H1 (cell line): Measurements from ENCODE around the gene PTGIS. TPM values are rescaled to one million over a fixed set of nuclear protein-coding genes. Genes with fewer than 3 reads are reported as not detected.

Source experiments
- CTCF ChIA-PET: fragments of 300-600 bp; sonication (Branson Sonifier 250); formaldehyde crosslinking; loops from one replicate; lab custom pipeline; 2021; ENCODE audit not compliant: partially characterized antibody; lab: Charles Lee
- POLR2A ChIA-PET: fragments of 300-600 bp; sonication (Branson Sonifier 250); formaldehyde crosslinking; loops from one replicate; lab custom pipeline; 2021; ENCODE audit warnings: inconsistent platforms; ENCODE audit not compliant: partially characterized antibody; lab: Charles Lee
- DNase-seq, 2 experiments: peaks; one replicate each; pipeline versions ENCODE4 v3.0.0 to v3.0.0-alpha.2; 2010 to 2022; ENCODE audit warnings: low spot score in 2 of 2, low read depth in 1 of 2, mixed read lengths in 1 of 2
- FAIRE-seq: peaks from 2 replicates; lab custom pipeline; 2011; peaks lifted over from hg19 to GRCh38; lab: Jason Lieb, UNC
- H2AFZ ChIP-seq: 2 replicates; pipeline ENCODE4 v1.8.1; 2012; ENCODE audit warnings: low read length, inconsistent platforms
- H2AK5ac ChIP-seq: 2 replicates; pipeline ENCODE4 v1.6.1; 2013; ENCODE audit warnings: low read depth, low read length
- H2BK120ac ChIP-seq: replicated peaks from 2 replicates; pipeline ENCODE3; 2013; ENCODE audit warnings: low read depth, low read length, inconsistent platforms
- H2BK12ac ChIP-seq: 2 replicates; pipeline ENCODE4 v1.6.1; 2013; ENCODE audit warnings: low read depth, low read length
- H2BK15ac ChIP-seq: 2 replicates; pipeline ENCODE4 v1.6.1; 2013; ENCODE audit warnings: low read length
- H2BK20ac ChIP-seq: 2 replicates; pipeline ENCODE4 v1.6.1; 2013; ENCODE audit warnings: low read length
- H2BK5ac ChIP-seq: 2 replicates; pipeline ENCODE4 v1.6.1; 2013; ENCODE audit warnings: low read depth, low read length
- H3K14ac ChIP-seq: 2 replicates; pipeline ENCODE4 v1.6.1; 2013; ENCODE audit warnings: inconsistent platforms; ENCODE audit not compliant: insufficient read length
- H3K18ac ChIP-seq: 2 replicates; pipeline ENCODE4 v1.6.1; 2013; ENCODE audit warnings: low read length; ENCODE audit errors: extremely low read depth
- H3K23ac ChIP-seq: 2 replicates; pipeline ENCODE4 v1.6.1; 2013; ENCODE audit warnings: inconsistent platforms; ENCODE audit not compliant: insufficient read length
- H3K23me2 ChIP-seq: 2 replicates; pipeline ENCODE4 v1.6.1; 2013; ENCODE audit warnings: low read depth, low read length
- H3K27ac ChIP-seq: 2 replicates; pipeline ENCODE4 v1.6.1; 2011; ENCODE audit warnings: low read depth, low read length, inconsistent platforms
- H3K27me3 ChIP-seq, 4 experiments: replicated peaks in 1 of 4; 1 replicate in 1 of 4; 2 replicates in 3 of 4; pipeline versions ENCODE4 v1.6.1 to v1.8.1; 2011 to 2013; ENCODE audit warnings: low read length in 3 of 4, mild to moderate bottlenecking in 3 of 4, inconsistent platforms in 2 of 4, mixed read lengths in 2 of 4, moderate library complexity in 1 of 4; ENCODE audit not compliant: control insufficient read depth in 3 of 4, insufficient read depth in 3 of 4; ENCODE audit errors: extremely low read depth in 1 of 4
- H3K36me3 ChIP-seq, 4 experiments: 2 replicates each; pipeline versions ENCODE4 v1.6.1 to v1.8.1; 2011 to 2013; ENCODE audit warnings: mild to moderate bottlenecking in 4 of 4, low read length in 3 of 4, moderate library complexity in 2 of 4, control low read depth in 1 of 4, inconsistent platforms in 1 of 4; ENCODE audit not compliant: insufficient read depth in 4 of 4, control insufficient read depth in 2 of 4
- H3K4ac ChIP-seq: replicated peaks from 2 replicates; pipeline ENCODE3; 2013; ENCODE audit warnings: low read length, low read depth, mixed read lengths, inconsistent platforms; ENCODE audit not compliant: insufficient read length
- H3K4me1 ChIP-seq, 4 experiments: replicated peaks in 1 of 4; 1 replicate in 1 of 4; 2 replicates in 3 of 4; pipeline versions ENCODE4 v1.6.1 to v1.8.1; 2011 to 2013; ENCODE audit warnings: low read length in 3 of 4, inconsistent platforms in 2 of 4, mixed read lengths in 1 of 4; ENCODE audit not compliant: insufficient read depth in 4 of 4, control insufficient read depth in 3 of 4
- H3K4me2 ChIP-seq, 2 experiments: 2 replicates each; pipeline versions ENCODE4 v1.6.1 to v1.8.1; 2011 to 2013; ENCODE audit warnings: low read depth in 2 of 2, low read length in 2 of 2, control low read depth in 1 of 2, inconsistent platforms in 1 of 2, mild to moderate bottlenecking in 1 of 2; ENCODE audit not compliant: insufficient read depth in 1 of 2
- H3K4me3 ChIP-seq, 4 experiments: fragments of 200-600, 300-600 bp in 1 of 4; sonication (generic), shearing (Covaris generic), sonication (Bioruptor Twin) in 1 of 4; 2 replicates each; pipeline versions ENCODE4 v1.5.1 to v1.8.1; 2011 to 2016; ENCODE audit warnings: low read length in 4 of 4, low read depth in 3 of 4, control low read depth in 2 of 4, inconsistent platforms in 2 of 4, mild to moderate bottlenecking in 2 of 4, mixed read lengths in 1 of 4, moderate library complexity in 1 of 4; ENCODE audit not compliant: insufficient read depth in 2 of 4; ENCODE audit errors: extremely low read depth in 1 of 4
- H3K56ac ChIP-seq: replicated peaks from 2 replicates; pipeline ENCODE3; 2013; ENCODE audit warnings: low read depth, mild to moderate bottlenecking, mixed read lengths, low read length, inconsistent platforms; ENCODE audit not compliant: insufficient read length
- H3K79me1 ChIP-seq: 2 replicates; pipeline ENCODE4 v1.6.1; 2013; ENCODE audit warnings: low read depth, low read length, control low read depth
- H3K79me2 ChIP-seq, 2 experiments: 2 replicates each; pipeline versions ENCODE4 v1.6.1 to v1.8.1; 2012 to 2013; ENCODE audit warnings: low read length in 2 of 2, mild to moderate bottlenecking in 2 of 2, inconsistent platforms in 1 of 2; ENCODE audit not compliant: insufficient read depth in 2 of 2, control insufficient read depth in 1 of 2
- H3K9ac ChIP-seq, 4 experiments: replicated peaks in 1 of 4; 1 replicate in 1 of 4; 2 replicates in 3 of 4; pipeline versions ENCODE4 v1.6.1 to v1.8.1; 2011 to 2013; ENCODE audit warnings: low read depth in 3 of 4, low read length in 3 of 4, control low read depth in 2 of 4, mild to moderate bottlenecking in 2 of 4, moderate library complexity in 2 of 4, inconsistent platforms in 1 of 4; ENCODE audit errors: extremely low read depth in 1 of 4
- H3K9me3 ChIP-seq, 2 experiments: 2 replicates each; pipeline versions ENCODE4 v1.6.1 to v1.8.1; 2012 to 2013; ENCODE audit warnings: mild to moderate bottlenecking in 2 of 2, moderate library complexity in 2 of 2, control low read depth in 1 of 2, inconsistent platforms in 1 of 2, low read depth in 1 of 2, low read length in 1 of 2, mixed read lengths in 1 of 2; ENCODE audit not compliant: insufficient read depth in 2 of 2
- H4K20me1 ChIP-seq, 2 experiments: replicated peaks in 1 of 2; 2 replicates each; pipeline versions ENCODE3 to v1.8.1; 2011 to 2013; ENCODE audit warnings: inconsistent platforms in 2 of 2, low read length in 2 of 2, mild to moderate bottlenecking in 1 of 2; ENCODE audit not compliant: insufficient read depth in 2 of 2, control insufficient read depth in 1 of 2
- H4K5ac ChIP-seq: 2 replicates; pipeline ENCODE4 v1.6.1; 2013; ENCODE audit warnings: low read length, low read depth, mixed read lengths, inconsistent platforms; ENCODE audit not compliant: insufficient read length
- H4K8ac ChIP-seq: 2 replicates; pipeline ENCODE4 v1.8.0; 2013; ENCODE audit warnings: mild to moderate bottlenecking, moderate library complexity, low read length, inconsistent platforms; ENCODE audit not compliant: insufficient read depth; ENCODE audit errors: extremely low read depth
- H4K91ac ChIP-seq: replicated peaks from 2 replicates; pipeline ENCODE3; 2013; ENCODE audit warnings: low read length, mixed read lengths, inconsistent platforms; ENCODE audit not compliant: insufficient read length
- BCL11A ChIP-seq, 2 experiments: IDR thresholded peaks; one replicate each; pipeline ENCODE4 v1.6.1; 2011; ENCODE audit warnings: low read depth in 2 of 2, low read length in 2 of 2, mild to moderate bottlenecking in 2 of 2
- JUN ChIP-seq: IDR thresholded peaks from 2 replicates; pipeline ENCODE4 v1.6.1; 2011; ENCODE audit warnings: low read depth, mild to moderate bottlenecking, improper control_type of control experiment, low read length
- WGBS, 2 experiments: shearing (Covaris generic) in 1 of 2; methylation state at CpG; one replicate each; pipeline versions ENCODE4 v1.1.6 to v1.1.7; 2013 to 2015; ENCODE audit warnings: low lambda C conversion rate in 2 of 2, mixed read lengths in 2 of 2, inconsistent platforms in 1 of 2, low coverage in 1 of 2, missing lambda C conversion rate in 1 of 2; ENCODE audit not compliant: insufficient replicate concordance in 2 of 2, insufficient coverage in 1 of 2, insufficient read length in 1 of 2; ENCODE audit errors: extremely low coverage in 1 of 2, missing lambda C conversion rate in 1 of 2; 5-methylcytosine and 5-hydroxymethylcytosine counted together
- polyA plus RNA-seq, 7 experiments: library from polyadenylated mRNA; depleted of rRNA in 3 of 7; stranded (reverse) in 5 of 7; unstranded in 2 of 7; fragments of >200 nt in 5 of 7; fragments of 200-250 nt in 2 of 7; gene quantifications; 1 replicate in 5 of 7; 2 replicates in 1 of 7; 4 replicates in 1 of 7; pipeline versions ENCODE4 v1.2.1 to v1.2.3, GENCODE V29; 2011 to 2013; ENCODE audit warnings: missing spikeins in 2 of 7, mixed read lengths in 2 of 7
- total RNA-seq: library from RNA; stranded (reverse); fragmentation: NEBNext Ultra II Directional; extraction: Animal tissue kit (Norgen Biotek cat#: 25700); gene quantifications from 2 replicates; pipeline ENCODE4 v1.2.1, GENCODE V29; 2021

The PTGIS gene
- total and polyA plus RNA-seq, 2 of the 8 experiments (the other 6 are each of a cell fraction or from before 2014, with no cell fraction given), result 29.9 to 35.5 TPM

GRCh38 chr20:49581482-49581881, 13.5 kb upstream of the PTGIS start:
- Histone ChIP-seq H3K23ac (no peak overlapping the region), H3K79me2 (no peaks in the 10 kb centered on the region), H3K14ac (no peak overlapping the region), H3K36me3 (no peaks in the 10 kb centered on the region), H3K27ac (no peak overlapping the region), H3K9ac (no peak overlapping the region), H2BK15ac (no peak overlapping the region), H2BK12ac (no peak overlapping the region), H2BK5ac (no peak overlapping the region), H4K5ac (no peak overlapping the region), H3K4me2 (no peak overlapping the region), H4K20me1 (no peaks in the 10 kb centered on the region), H3K9me3 (peaks cover 3 to 4% of the 10 kb centered on the region in 2 experiments; a peak in 3 of 4 replicates), H3K4me1 (peaks cover 0 to 6% (median 3%) of the 10 kb centered on the region in 4 experiments; a peak in 5 of 7 replicates), H3K18ac (no peak overlapping the region), H3K27me3 (no peaks in the 10 kb centered on the region), H4K91ac (no peak overlapping the region), H3K79me1 (no peaks in the 10 kb centered on the region), H3K4me3 (no peak overlapping the region), H3K23me2 (no peaks in the 10 kb centered on the region), H2BK120ac (no peak overlapping the region), H3K56ac (no peak overlapping the region)
- ChIA-PET POLR2A (interaction anchor here (0.8 to 4.7 kb wide), 2 partner anchors 11 to 13 kb away, joined by 3 to 30 read pairs; no protein-coding TSS in a partner anchor), CTCF (interaction anchor here (0.7 to 11.2 kb wide), 9 partner anchors 13 to 333 kb away, joined by 3 to 88 read pairs (median 3); no protein-coding TSS in a partner anchor)
- FAIRE-seq, result no peak
- TF ChIP-seq JUN, result no peak
- no peak for TF ChIP-seq BCL11A (IDR thresholded peaks at IDR 0.05; ENCODE audit: low read depth in 2 of 2, low read length in 2 of 2)
- TF ChIP-seq, all 59 proteins: peak for 0
- Histone ChIP-seq H2AFZ (no peak overlapping the region), H2AK5ac (no peak overlapping the region), H3K4ac (no peak overlapping the region), H4K8ac (no peak overlapping the region), H2BK20ac (no peak overlapping the region)
- DNase-seq, result no peak
- WGBS, 2 experiments, result 92% methylated on average over 1 of the region's 1 CpG; no CpG with 5 or more reads in 1 of the 2 experiments
